Sigmoid colon (tissue), 7 donors: ENCODE measurements around the gene SYK. TPM values are rescaled to one million over a fixed set of nuclear protein-coding genes. Genes with fewer than 3 reads are reported as not detected.
A peak's percentile ranks its signal among the peaks of the same experiment; 100 is the strongest.

ENCODE experiments used
- DNase-seq: peaks from one replicate; pipeline ENCODE4 v3.0.0-alpha.2; 2019
- H3K27ac ChIP-seq, 4 donors: fragments of 200-600 bp; sonication (generic); one replicate each; pipeline ENCODE4 v1.5.1; 2016 to 2019; ENCODE audit warnings: mild to moderate bottlenecking in 1 of 4
- H3K27me3 ChIP-seq, 3 donors: fragments of 200-600 bp; sonication (generic); one replicate each; pipeline ENCODE4 v1.5.1; 2019; ENCODE audit warnings: mild to moderate bottlenecking in 1 of 3
- H3K36me3 ChIP-seq, 4 donors: fragments of 200-600 bp; sonication (generic); one replicate each; pipeline ENCODE4 v1.5.1; 2016 to 2019
- H3K4me1 ChIP-seq, 4 donors: fragments of 200-600 bp; sonication (generic); one replicate each; pipeline ENCODE4 v1.5.1; 2017 to 2019
- H3K4me3 ChIP-seq, 4 donors: fragments of 200-600 bp; sonication (generic); one replicate each; pipeline ENCODE4 v1.5.1; 2017 to 2019; ENCODE audit warnings: mild to moderate bottlenecking in 2 of 4, moderate library complexity in 1 of 4
- H3K9me3 ChIP-seq, 4 donors: fragments of 200-600 bp in 3 of 4; sonication (generic) in 3 of 4; one replicate each; pipeline versions ENCODE4 v1.5.1 to v1.6.1; 2013 to 2019
- EP300 ChIP-seq, 4 donors: sonication (generic); formaldehyde crosslinking; IDR thresholded peaks; one replicate each; pipeline ENCODE4 v1.6.1; 2017; ENCODE audit warnings: antibody characterized with exemption in 4 of 4
- POLR2A ChIP-seq, 2 donors: fragments of 450-650 bp; IDR thresholded peaks; one replicate each; pipeline ENCODE4 v1.6.1; 2016; ENCODE audit warnings: antibody characterized with exemption in 2 of 2, mild to moderate bottlenecking in 2 of 2, moderate library complexity in 2 of 2
- POLR2AphosphoS5 ChIP-seq, 4 donors: sonication (generic); formaldehyde crosslinking; IDR thresholded peaks; one replicate each; pipeline ENCODE4 v1.6.1; 2017; ENCODE audit warnings: antibody characterized with exemption in 4 of 4
- WGBS, 2 donors: extraction: QIAGEN DNeasy Blood & Tissue Kit; methylation state at CpG; one replicate each; pipeline ENCODE4 v1.1.7; 2013; 5-methylcytosine and 5-hydroxymethylcytosine counted together
- intact Hi-C: fragments of 100-400 bp; cut with DNase I; formaldehyde crosslinking; loops from one replicate; pipeline ENCODE4 v1.15.1; 2023
- polyA plus RNA-seq, 3 donors: library from polyadenylated mRNA; stranded (reverse); fragments of 200-250 nt; gene quantifications; one replicate each; pipeline ENCODE4 v1.2.3, GENCODE V29; 2013
- total RNA-seq, 4 donors: library from RNA; depleted of rRNA; stranded (reverse); fragments of >200 nt; gene quantifications; one replicate each; pipeline ENCODE4 v1.1.0, GENCODE V29; 2016
- TF ChIP-seq, protein P1 (sequence below), 4 experiments: fragments of 450-650 bp in 3 of 4; fragments of 200-600 bp in 1 of 4; IDR thresholded peaks; one replicate each; pipeline ENCODE4 v1.5.1; 2016 to 2019; ENCODE audit warnings: antibody characterized with exemption in 4 of 4, mild to moderate bottlenecking in 3 of 4, moderate library complexity in 2 of 4
- donor health status: healthy with polysubstance abuse.
- donor health status: Bipolar disorder and iron deficiency.
- donor health status: healthy.

The SYK gene
- total and polyA plus RNA-seq, 7 donors, result 7.8 to 35.8 (median 16.4) TPM

DNA sequence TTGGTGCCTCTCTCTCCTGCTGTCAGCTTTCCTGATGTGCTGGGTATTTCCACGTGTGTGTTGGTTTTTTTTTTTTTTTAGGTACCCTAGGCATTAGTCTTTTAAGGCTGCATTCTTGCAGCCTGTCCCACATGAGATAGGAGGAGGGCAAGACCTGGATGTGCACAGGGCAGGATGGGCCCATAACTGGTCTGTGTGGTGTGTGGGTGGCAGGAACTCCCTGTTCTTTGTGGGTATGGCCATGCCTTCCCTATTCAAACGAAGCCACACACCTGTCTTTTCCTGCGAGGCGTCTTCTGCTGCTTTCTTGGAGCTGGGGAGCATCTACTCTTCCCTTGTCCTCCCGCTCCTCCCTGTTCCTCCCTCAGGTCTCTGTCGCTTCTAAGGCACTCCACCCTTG lies 6.8 kb downstream of the SYK start:
- no peak for DNase-seq
- no peaks in the 10 kb centered on the region for H3K9me3 ChIP-seq
- no peaks in the 10 kb centered on the region for H3K4me1 ChIP-seq
- peaks cover 0 to 10% (median 0%) of the 10 kb centered on the region in 3 donors for H3K27me3 ChIP-seq
- H3K4me3 ChIP-seq, result no peak overlapping the region
- TF ChIP-seq, protein P1, sequence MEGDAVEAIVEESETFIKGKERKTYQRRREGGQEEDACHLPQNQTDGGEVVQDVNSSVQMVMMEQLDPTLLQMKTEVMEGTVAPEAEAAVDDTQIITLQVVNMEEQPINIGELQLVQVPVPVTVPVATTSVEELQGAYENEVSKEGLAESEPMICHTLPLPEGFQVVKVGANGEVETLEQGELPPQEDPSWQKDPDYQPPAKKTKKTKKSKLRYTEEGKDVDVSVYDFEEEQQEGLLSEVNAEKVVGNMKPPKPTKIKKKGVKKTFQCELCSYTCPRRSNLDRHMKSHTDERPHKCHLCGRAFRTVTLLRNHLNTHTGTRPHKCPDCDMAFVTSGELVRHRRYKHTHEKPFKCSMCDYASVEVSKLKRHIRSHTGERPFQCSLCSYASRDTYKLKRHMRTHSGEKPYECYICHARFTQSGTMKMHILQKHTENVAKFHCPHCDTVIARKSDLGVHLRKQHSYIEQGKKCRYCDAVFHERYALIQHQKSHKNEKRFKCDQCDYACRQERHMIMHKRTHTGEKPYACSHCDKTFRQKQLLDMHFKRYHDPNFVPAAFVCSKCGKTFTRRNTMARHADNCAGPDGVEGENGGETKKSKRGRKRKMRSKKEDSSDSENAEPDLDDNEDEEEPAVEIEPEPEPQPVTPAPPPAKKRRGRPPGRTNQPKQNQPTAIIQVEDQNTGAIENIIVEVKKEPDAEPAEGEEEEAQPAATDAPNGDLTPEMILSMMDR (IDR thresholded peaks at IDR 0.05), result no peak
- TF ChIP-seq POLR2A (IDR thresholded peaks at IDR 0.05) (no peak), EP300 (IDR thresholded peaks at IDR 0.05) (no peak), POLR2AphosphoS5 (IDR thresholded peaks at IDR 0.05) (no peak)
- no peaks in the 10 kb centered on the region for H3K36me3 ChIP-seq
- no peak overlapping the region for H3K27ac ChIP-seq
- 57 to 74% methylated on average over 6 of the region's 6 CpGs for WGBS, 2 donors
- intact Hi-C loops, result no loop called here

DNA sequence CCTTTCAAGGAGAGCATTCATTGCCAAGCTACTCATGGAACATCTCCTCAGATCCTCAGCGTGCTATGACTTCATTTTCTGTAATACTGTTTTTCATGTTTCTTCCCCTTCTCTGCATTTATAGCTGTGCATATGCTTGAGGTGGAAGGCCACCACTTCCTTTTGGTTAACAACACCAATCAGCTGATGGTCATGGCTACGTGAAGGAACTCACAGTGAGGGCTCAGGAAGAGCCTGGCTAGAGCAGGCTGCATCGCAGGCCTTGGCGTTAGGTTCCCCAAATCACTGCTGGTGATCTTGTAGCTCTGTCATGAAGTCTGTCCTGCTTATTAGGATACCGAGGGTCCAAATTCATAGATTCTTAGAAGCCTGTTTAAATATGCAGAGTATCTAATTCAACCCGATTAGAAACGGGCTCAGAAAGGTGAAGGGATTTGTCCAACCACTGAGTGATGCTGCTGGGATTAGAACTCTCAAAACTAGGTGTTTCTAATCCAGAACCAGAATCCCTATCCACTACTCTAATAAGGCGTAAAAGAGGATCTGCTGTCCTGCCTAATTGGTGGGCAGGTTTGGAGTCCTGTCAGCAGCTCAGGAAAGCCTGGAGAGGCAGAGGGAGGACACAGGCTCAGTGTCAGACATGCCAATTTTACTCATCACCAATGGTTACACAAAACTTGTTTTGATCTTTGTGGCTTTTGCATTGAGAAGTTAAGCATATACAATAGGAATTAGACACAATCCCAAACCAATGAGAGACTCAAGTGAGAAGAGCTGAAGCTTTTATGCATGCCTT lies 7.5 kb downstream of the SYK start:
- no peak for DNase-seq
- 68 to 88% methylated on average over 8 of the region's 8 CpGs for WGBS, 2 donors
- peak in 1 of 4 donors; percentile 16 for TF ChIP-seq POLR2AphosphoS5 (IDR thresholded peaks at IDR 0.05)
- TF ChIP-seq, protein P1 (IDR thresholded peaks at IDR 0.05), result no peak
- no peak overlapping the region for H3K27ac ChIP-seq
- H3K4me1 ChIP-seq, result no peaks in the 10 kb centered on the region
- H3K36me3 ChIP-seq, result no peaks in the 10 kb centered on the region
- intact Hi-C loops, result no loop called here
- H3K4me3 ChIP-seq, result no peak overlapping the region
- H3K27me3 ChIP-seq, result peaks cover 0 to 10% (median 0%) of the 10 kb centered on the region in 3 donors
- no peaks in the 10 kb centered on the region for H3K9me3 ChIP-seq

DNA sequence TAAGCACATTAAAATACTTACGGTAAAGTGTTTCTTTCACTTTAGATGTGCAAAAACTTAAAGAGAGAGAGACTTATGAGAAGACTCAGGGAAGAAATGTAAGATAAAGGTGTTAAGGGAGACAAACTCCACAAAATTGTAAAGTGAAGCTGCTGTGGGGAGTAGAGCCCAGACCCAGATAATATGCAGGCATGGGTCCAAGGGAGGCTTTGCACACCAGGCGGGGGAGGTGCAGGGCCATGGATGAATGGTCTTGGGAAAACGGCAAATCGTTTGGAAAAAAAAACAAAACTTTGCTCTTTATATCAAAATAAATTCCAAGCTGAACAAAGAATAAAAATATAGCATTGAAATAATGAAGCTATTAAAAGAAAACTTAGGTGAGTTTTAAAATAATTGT lies 9.1 kb downstream of the SYK start:
- peaks cover 0 to 10% (median 0%) of the 10 kb centered on the region in 3 donors for H3K27me3 ChIP-seq
- no peaks in the 10 kb centered on the region for H3K4me1 ChIP-seq
- H3K27ac ChIP-seq, result no peak overlapping the region
- no peak overlapping the region for H3K4me3 ChIP-seq
- no peak for DNase-seq
- 78 to 87% methylated on average over 4 of the region's 4 CpGs for WGBS, 2 donors
- no peaks in the 10 kb centered on the region for H3K9me3 ChIP-seq
- H3K36me3 ChIP-seq, result no peaks in the 10 kb centered on the region
- intact Hi-C loops, result no loop called here
- TF ChIP-seq EP300 (IDR thresholded peaks at IDR 0.05) (no peak), POLR2AphosphoS5 (IDR thresholded peaks at IDR 0.05) (no peak), POLR2A (IDR thresholded peaks at IDR 0.05) (no peak)
- TF ChIP-seq, protein P1 (IDR thresholded peaks at IDR 0.05), result no peak

DNA sequence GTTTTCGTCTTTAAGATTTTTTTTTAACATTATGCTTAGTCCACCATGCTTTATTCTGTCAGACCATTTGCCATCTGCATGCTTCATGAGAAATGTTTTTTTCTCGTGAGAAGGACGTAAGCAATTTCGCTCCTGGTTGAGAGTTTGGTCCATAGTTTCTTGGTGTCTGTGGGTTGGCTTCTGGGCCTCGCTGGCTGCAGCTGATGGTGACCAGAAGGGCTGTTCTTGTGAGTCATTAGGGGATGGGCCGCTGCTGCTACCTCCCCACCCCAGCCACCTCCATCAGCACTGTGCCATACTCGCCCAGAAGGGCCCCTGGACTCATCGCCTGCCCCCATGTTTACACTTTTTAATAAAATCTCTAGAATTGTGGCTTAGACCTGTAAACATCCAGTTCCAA lies 11.4 kb downstream of the SYK start:
- TF ChIP-seq POLR2AphosphoS5 (IDR thresholded peaks at IDR 0.05), result no peak
- no peak for TF ChIP-seq EP300 (IDR thresholded peaks at IDR 0.05)
- TF ChIP-seq, protein P1 (IDR thresholded peaks at IDR 0.05), result no peak
- no peak for TF ChIP-seq POLR2A (IDR thresholded peaks at IDR 0.05)
- WGBS, 2 donors, result 89 to 90% methylated on average over 8 of the region's 8 CpGs
- intact Hi-C loops, result no loop called here
- Histone ChIP-seq H3K27me3 (peaks cover 0 to 10% (median 0%) of the 10 kb centered on the region in 3 donors), H3K4me1 (no peaks in the 10 kb centered on the region), H3K4me3 (no peak overlapping the region), H3K36me3 (no peaks in the 10 kb centered on the region), H3K27ac (no peak overlapping the region), H3K9me3 (no peaks in the 10 kb centered on the region)
- DNase-seq, result no peak
